ENCODE data around the gene PARVA.

DNA sequence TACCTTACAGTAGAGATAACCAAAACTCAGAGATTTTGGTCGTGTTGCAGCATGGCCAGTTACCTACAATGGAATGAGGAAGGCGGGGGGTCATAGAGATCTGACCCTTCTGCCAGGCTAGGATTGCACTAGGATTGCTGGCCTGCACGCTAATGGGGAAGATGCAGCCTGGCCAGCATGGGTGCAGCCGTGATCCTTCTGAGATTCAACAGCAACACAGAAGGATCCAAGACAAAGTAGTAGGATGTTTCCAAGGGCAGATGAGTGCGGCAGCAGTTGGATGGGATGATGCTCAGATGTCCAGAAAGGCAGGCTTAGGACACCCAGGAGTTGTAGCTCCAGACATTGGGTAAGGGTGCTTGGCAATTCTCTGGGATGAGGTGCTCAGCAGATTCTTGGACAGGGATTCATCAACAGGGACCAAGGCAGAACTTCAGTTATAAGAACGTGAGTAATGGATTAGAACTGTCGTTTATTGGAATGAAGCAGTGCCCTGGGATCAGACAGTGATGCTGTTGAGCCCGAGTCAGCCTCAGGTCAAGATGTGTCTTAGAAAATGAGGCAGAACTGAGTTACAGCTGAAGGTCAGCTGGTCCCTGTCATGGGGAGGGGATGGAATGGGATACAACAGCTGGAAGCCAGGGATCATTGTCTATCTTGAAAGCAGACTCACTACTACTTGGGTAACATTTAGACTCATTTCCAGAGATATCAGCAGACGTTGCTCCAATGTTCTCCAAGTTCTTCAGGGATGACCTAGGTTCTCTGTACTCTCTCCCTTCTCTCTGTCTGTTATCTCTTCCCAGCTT, 71.0 kb downstream of the PARVA start:
- TF ChIP-seq POLR2A (IDR thresholded peaks at IDR 0.05; ENCODE audit: low read depth, low read length) (no peak), TAF1 (IDR thresholded peaks at IDR 0.05; ENCODE audit: borderline replicate concordance, low read depth, low read length) (no peak)
